ENCODE data around the gene ABL1.

GRCh38 chr9:130888146-130888885 lies 53.3 kb downstream of the ABL1 start:
- no peak for TF ChIP-seq CTCF (IDR thresholded peaks at IDR 0.05)
- no peak for TF ChIP-seq POLR2A (IDR thresholded peaks at IDR 0.05)

Data from sigmoid colon (tissue), 3 donors.